ENCODE data around the gene GGT5.

GRCh38 chr22:24247011-24247507, 2.2 kb upstream of the GGT5 start:
- TF ChIP-seq CTCF (IDR thresholded peaks at IDR 0.05) (no peak), POLR2A (IDR thresholded peaks at IDR 0.05) (no peak)

All from vagina (tissue), 2 donors.